Activated T-helper 1 cell treated with anti-CD3 and anti-CD28 coated beads, Interleukin-12 subunit alpha, Interleukin-12 subunit beta, Interleukin-2, Interleukin-4 antibody, amounts not matched to agents 30 ng/mL and 10 ng/mL and 1 ng/mL, durations not matched to agents 14 hours and 24 hours and 36 hours (primary cell): Measurements from ENCODE around the gene PDE4D. TPM values are rescaled to one million over a fixed set of nuclear protein-coding genes. Genes with fewer than 3 reads are reported as not detected.

ENCODE experiments used
- DNase-seq: peaks from one replicate; pipeline ENCODE4 v3.0.0; 2021; ENCODE audit warnings: low spot score
- H3K27ac Mint-ChIP-seq: one replicate; pipeline ENCODE4 v1.8.0; 2021; ENCODE audit warnings: mild to moderate bottlenecking, mixed read lengths
- H3K27me3 Mint-ChIP-seq: one replicate; pipeline ENCODE4 v1.8.0; 2022; ENCODE audit warnings: mild to moderate bottlenecking, moderate library complexity, mixed read lengths; ENCODE audit not compliant: insufficient read depth
- H3K36me3 Mint-ChIP-seq: one replicate; pipeline ENCODE4 v1.8.0; 2021; ENCODE audit warnings: low read depth, mixed read lengths
- H3K4me1 Mint-ChIP-seq: one replicate; pipeline ENCODE4 v1.8.0; 2021; ENCODE audit warnings: low read depth, mixed read lengths
- H3K4me3 Mint-ChIP-seq: one replicate; pipeline ENCODE4 v1.8.0; 2021; ENCODE audit warnings: mild to moderate bottlenecking, moderate library complexity, mixed read lengths
- H3K9me3 Mint-ChIP-seq: one replicate; pipeline ENCODE4 v1.8.0; 2021; ENCODE audit warnings: mixed read lengths
- intact Hi-C: fragments of 100-400 bp; cut with micrococcal nuclease; formaldehyde crosslinking; loops from one replicate; pipeline ENCODE4 v1.15.1; 2024
- total RNA-seq: library from RNA; stranded (reverse); gene quantifications from 2 replicates; pipeline ENCODE4 v1.2.3, GENCODE V29; 2022

The PDE4D gene
- total RNA-seq, 1 donor from 2014 or later: 50.6 TPM

DNA sequence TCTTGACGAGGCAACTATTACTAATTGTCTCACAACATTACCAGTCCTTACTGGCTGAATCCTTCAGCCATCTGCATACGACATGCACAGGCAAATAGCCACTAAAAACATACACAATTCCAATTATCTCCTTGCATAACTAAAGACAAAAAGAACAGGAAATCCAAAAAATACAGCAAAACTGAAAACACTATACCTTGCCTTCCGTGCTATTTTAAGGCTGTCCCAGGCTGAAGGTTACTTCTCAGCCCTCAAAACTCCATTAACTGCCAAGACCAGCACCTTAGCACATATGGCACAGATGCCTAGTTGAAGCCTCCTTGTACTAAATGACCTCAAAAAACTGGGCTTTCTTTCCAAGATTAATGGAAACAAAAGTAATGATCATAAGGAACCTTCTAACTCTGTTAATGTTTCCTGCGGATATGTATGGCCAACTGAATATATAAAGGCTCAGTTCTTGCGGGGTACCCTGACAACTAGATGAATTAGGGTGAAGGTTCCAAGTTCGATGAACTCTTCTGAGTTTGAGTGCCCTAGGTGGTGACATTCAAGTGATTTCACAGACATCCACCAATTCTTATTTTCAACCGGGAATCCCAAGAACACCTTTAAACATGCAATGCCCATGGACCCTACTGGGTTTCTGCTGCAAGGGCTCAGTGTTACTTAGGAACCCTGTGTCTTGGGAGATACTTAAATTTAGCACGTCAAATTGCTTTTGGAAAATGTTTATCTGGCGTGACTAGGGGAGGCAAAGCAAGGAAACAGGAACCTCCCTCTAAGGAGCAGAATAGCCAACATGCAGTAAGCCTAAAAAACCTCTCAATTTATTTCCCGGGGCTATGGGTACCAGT is 855.4 kb downstream of the PDE4D start:
- Mint-ChIP-seq H3K4me1 (peaks cover 61% of the 10 kb centered on the region), H3K27me3 (no peaks in the 10 kb centered on the region), H3K27ac (peak overlapping the region; percentile 99), H3K9me3 (no peaks in the 10 kb centered on the region), H3K36me3 (peaks cover 27% of the 10 kb centered on the region), H3K4me3 (peak overlapping the region; percentile 89)
- intact Hi-C loops: loop anchor here (2.0 to 10.0 kb wide), 3 partner anchors 347 to 1865 kb away; no protein-coding TSS in a partner anchor
- DNase-seq: no peak

DNA sequence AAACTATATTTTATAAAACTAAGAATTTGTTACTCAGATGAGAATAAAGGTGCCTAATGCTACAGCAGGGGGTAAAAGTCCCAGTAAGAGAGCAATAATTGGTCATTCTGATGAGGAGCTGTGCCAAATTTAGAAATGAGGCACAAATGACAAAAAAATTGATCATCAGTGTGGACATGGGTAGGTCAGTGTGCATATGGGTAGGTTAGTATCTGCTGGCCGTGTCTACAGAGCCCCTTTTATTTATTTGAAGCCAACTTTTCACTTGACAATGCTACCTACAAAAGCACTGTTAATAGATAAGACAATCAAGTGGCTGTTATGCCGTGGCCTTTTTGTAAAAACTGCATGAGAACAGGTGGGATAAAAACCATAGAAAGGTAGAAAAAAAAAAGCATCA is 856.1 kb downstream of the PDE4D start:
- intact Hi-C loops: loop anchor here (10.0 kb wide), 2 partner anchors 347 to 557 kb away; no protein-coding TSS in a partner anchor
- Mint-ChIP-seq H3K9me3 (no peaks in the 10 kb centered on the region), H3K36me3 (peaks cover 29% of the 10 kb centered on the region), H3K4me1 (peaks cover 65% of the 10 kb centered on the region), H3K27ac (peak overlapping the region; percentile 99), H3K27me3 (no peaks in the 10 kb centered on the region), H3K4me3 (peak overlapping the region; percentile 89)
- no peak for DNase-seq

DNA sequence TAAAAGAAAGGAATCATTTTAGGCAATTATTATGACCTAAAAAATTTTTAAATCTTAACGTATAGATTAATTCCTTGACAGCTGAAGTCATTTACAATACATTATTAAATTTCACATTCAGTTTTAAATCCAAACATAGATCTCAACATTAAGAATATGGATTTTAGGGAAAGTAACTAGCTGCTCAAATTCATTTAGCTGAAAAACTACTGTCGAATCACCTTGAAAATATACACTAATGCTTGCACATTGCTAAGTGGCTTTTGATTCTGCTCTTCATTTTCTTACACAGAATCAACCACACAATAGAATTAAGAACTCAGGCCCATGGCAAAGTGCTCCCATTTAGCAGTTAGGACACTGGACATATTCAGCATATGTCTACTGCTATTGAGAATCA is 856.5 kb downstream of the PDE4D start:
- DNase-seq: no peak
- Mint-ChIP-seq H3K9me3 (no peaks in the 10 kb centered on the region), H3K4me1 (peaks cover 62% of the 10 kb centered on the region), H3K36me3 (peaks cover 31% of the 10 kb centered on the region), H3K27ac (peak overlapping the region; percentile 99), H3K4me3 (peak overlapping the region; percentile 89), H3K27me3 (no peaks in the 10 kb centered on the region)
- intact Hi-C loops: loop anchor here (10.0 kb wide), 2 partner anchors 348 to 558 kb away; no protein-coding TSS in a partner anchor

DNA sequence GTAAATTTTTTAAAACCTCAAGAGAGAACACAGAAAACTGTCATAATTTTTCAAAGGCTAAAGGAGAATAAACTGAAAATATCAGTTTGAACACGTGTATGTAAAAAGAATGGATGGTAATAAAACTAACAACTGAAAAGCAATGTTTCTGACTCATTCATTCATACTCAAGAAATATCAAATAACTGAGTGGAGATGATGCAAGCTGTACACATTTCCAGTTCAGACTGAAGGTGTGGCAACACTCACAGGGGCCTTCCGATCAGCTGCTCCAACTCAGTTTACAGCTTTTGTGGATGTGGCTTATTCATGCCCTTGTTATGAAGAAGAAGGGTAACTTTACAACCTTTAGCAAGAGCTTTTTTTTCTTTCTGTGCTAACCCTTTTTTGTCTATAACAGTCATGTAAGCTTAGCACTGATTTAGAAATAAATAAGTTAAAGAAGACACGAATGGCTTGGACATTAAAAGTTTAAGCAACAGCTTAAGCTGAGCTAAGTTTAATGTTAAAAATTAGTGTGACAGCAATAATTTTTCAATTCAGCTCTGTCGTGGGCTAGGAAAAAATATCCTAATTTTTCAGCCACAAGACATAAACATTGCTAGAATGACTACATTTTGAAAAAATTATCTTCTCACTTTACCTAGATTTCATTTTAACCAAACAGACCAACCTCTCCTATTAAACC is 857.1 kb downstream of the PDE4D start:
- H3K36me3 Mint-ChIP-seq: peaks cover 34% of the 10 kb centered on the region
- DNase-seq: peak; percentile 41
- peak overlapping the region; percentile 89 for H3K4me3 Mint-ChIP-seq
- no peaks in the 10 kb centered on the region for H3K9me3 Mint-ChIP-seq
- intact Hi-C loops: loop anchor here (1.0 to 10.0 kb wide), 3 partner anchors 16 to 558 kb away; no protein-coding TSS in a partner anchor
- H3K27me3 Mint-ChIP-seq: no peaks in the 10 kb centered on the region
- H3K27ac Mint-ChIP-seq: peak overlapping the region; percentile 99
- H3K4me1 Mint-ChIP-seq: peaks cover 61% of the 10 kb centered on the region

DNA sequence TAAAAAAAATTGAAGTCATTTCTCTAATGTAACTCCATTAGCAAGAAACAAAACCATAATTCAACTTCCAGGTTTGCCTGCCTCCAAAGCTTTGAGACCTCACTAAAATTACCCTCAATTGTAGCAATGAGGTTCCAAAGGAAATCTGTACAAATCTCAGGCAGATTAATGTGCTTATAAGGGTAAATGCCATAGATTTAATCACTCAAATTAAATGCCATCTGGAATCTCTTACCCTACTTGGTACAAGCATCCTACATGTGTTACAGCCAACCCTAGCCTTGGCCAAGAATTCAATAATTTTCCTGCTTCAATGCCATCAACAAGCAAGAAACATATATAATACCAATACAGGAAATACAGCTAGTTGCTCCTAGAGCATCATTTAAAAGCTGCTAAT is 857.8 kb downstream of the PDE4D start:
- H3K9me3 Mint-ChIP-seq: no peaks in the 10 kb centered on the region
- intact Hi-C loops: loop anchor here (1.0 to 10.0 kb wide), 3 partner anchors 15 to 559 kb away; no protein-coding TSS in a partner anchor
- H3K4me1 Mint-ChIP-seq: peaks cover 59% of the 10 kb centered on the region
- H3K36me3 Mint-ChIP-seq: peaks cover 38% of the 10 kb centered on the region
- peak overlapping the region; percentile 99 for H3K27ac Mint-ChIP-seq
- no peak for DNase-seq
- peak overlapping the region; percentile 89 for H3K4me3 Mint-ChIP-seq
- H3K27me3 Mint-ChIP-seq: no peaks in the 10 kb centered on the region

DNA sequence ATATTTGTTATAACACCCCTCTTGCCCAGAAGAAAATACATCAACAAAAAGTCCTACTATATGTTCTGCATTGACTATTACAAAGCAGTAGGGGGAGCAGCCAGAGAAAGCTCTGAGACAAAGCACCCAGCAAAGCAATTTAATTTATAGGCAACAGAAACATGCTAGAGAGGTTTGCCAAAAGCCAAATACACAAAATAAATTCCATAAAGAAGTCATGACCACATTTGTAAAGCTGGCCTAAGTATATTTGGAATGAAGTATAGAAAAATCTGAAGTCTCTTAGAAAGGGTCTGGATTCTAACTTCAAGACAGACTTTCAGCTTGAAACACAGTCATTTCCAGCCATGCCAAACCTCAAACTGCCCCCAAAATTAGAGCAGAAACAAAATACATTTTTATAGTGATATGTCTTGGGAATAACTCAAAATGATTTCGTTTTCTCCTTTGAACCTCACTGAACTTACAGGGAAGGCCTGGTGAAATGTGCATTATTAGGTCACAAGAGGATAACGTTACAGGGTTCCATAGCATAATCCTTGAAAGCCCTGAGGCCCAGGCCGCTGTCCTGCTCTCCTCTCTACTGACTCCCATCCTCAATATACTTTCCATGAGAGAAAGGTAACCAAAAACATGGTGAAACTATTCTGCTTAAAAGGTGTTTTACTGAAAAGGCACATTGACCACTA is 858.9 kb downstream of the PDE4D start:
- H3K27ac Mint-ChIP-seq: peak overlapping the region; percentile 99
- H3K9me3 Mint-ChIP-seq: no peaks in the 10 kb centered on the region
- H3K4me1 Mint-ChIP-seq: peaks cover 63% of the 10 kb centered on the region
- peaks cover 46% of the 10 kb centered on the region for H3K36me3 Mint-ChIP-seq
- no peaks in the 10 kb centered on the region for H3K27me3 Mint-ChIP-seq
- peak overlapping the region; percentile 89 for H3K4me3 Mint-ChIP-seq
- DNase-seq: no peak
- intact Hi-C loops: loop anchor here (1.0 to 10.0 kb wide), 6 partner anchors 8 to 560 kb away; no protein-coding TSS in a partner anchor

DNA sequence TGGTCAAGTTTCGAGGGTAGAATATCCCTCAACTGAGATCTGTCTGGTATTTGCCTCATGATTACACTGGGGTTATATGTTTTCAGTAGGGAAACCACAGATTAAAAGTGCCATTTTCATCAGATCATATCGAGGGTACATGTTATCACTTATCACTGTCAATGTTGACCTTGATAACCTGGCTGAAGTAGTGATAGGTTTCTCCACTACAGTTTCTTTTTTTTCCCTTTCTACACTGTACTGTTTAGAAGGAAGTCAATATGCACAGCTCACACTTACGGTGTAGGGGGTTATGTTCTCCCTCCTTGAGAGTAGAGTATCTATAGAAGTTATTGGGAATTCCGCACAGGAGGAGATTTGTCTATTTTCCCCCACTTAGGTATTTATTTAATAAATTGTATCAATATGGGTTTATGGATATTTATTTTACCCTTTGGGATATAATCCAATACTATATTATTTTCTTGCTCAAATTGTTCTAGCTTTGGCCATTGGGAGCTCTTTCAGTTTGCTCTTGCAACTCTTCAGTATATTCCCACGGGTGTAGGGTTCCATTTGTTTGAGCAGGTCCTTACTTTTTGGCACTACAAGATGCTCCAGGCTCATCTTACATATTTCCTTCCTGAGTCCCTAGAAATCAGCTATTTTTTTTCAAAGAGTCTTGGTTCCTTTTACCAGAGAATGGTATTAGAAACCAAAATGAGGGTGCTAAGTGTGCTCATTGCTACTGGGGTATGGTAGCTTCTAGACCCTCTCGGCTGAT is 866.2 kb downstream of the PDE4D start:
- Mint-ChIP-seq H3K27ac (no peak overlapping the region), H3K4me1 (peaks cover 68% of the 10 kb centered on the region), H3K27me3 (no peaks in the 10 kb centered on the region), H3K36me3 (peaks cover 59% of the 10 kb centered on the region), H3K4me3 (no peak overlapping the region), H3K9me3 (no peaks in the 10 kb centered on the region)
- DNase-seq: no peak
- intact Hi-C loops: loop anchor here (10.0 kb wide), 1 partner anchor 767 kb away; no protein-coding TSS in a partner anchor

DNA sequence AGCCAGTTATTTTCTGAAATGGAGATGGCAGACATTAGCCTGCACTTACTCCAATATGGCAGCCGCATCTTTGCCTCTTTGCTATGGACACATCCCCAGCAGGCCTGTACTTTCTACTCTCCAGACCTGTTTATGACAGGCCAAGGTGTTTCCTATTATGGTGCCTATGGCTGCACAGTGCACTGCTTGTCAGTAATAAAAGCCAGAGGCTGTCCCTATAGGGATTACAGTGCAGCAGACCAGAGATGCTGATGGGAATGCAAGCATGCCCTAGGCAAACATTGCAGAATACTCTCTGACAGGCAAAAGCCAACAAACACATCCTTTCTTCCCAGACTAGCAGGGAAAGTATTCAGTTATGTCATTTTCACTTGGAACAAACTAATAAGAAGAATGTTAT is 867.8 kb downstream of the PDE4D start:
- Mint-ChIP-seq H3K4me3 (no peak overlapping the region), H3K27ac (no peak overlapping the region), H3K4me1 (peaks cover 74% of the 10 kb centered on the region)

DNA sequence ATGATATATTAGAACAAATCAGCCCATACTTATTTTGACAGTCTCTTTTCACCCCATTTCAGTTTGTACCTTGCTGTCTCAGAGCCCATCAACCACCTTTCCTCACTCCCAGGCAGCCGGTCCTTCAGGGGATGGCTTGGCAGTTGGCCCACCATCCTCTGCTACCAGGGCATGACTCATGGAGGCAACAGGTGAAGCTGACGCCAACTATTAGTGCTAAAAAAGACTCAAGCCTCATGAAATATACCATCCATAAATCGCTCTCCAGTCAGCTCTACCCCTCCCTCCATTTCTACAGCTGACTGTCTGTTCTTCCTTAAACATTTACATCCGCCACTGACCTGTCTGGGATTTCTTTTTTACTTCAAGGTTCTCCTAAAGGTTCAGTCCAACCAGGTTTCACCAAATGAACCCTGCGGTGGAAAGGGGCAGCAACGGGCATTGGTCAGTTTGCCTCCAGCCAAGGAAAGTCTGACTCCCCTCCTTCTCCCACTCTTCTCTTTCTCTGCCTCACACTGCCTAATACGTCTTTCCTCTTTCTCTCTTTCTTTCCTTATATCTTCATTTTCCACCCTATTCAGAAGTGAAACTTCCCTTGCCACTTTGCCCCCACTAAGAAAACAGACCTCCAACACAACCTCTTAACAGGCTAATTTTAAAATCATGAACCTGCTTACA is 871.5 kb downstream of the PDE4D start:
- intact Hi-C loops: loop anchor here (10.0 kb wide), 1 partner anchor 773 kb away; no protein-coding TSS in a partner anchor
- Mint-ChIP-seq H3K27ac (peak overlapping the region; percentile 94), H3K9me3 (peaks cover 3% of the 10 kb centered on the region), H3K4me3 (peak overlapping the region; percentile 28), H3K4me1 (peaks cover 80% of the 10 kb centered on the region), H3K36me3 (peaks cover 62% of the 10 kb centered on the region), H3K27me3 (no peaks in the 10 kb centered on the region)
- DNase-seq: no peak

More for the DNA sequence above, 867.8 kb downstream of the PDE4D start:
- Mint-ChIP-seq H3K36me3 (peaks cover 61% of the 10 kb centered on the region), H3K27me3 (no peaks in the 10 kb centered on the region), H3K9me3 (no peaks in the 10 kb centered on the region)
- no peak for DNase-seq
- intact Hi-C loops: loop anchor here (1.0 to 10.0 kb wide), 2 partner anchors 9 to 769 kb away; no protein-coding TSS in a partner anchor

DNA sequence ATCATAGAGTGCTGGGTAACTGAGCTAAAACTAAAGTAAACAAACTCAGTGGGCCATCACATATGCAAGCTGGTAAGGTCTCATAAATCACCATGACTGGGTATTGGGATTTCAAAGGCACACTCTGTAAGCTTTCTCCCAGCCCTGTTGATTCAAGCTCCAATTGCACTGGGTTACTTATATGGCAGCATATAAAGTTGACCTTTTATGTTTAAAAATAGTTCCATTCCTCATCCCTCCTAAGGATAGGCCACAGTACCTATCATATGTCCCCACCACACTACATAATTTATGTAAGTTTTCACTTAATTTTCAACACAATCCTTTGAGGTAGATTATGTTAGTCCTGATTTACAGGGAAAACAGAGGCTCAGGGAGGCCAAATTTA is 872.2 kb downstream of the PDE4D start:
- H3K27ac Mint-ChIP-seq: peak overlapping the region; percentile 94
- peaks cover 65% of the 10 kb centered on the region for H3K36me3 Mint-ChIP-seq
- H3K27me3 Mint-ChIP-seq: no peaks in the 10 kb centered on the region
- H3K4me3 Mint-ChIP-seq: no peak overlapping the region
- intact Hi-C loops: loop anchor here (10.0 kb wide), 1 partner anchor 774 kb away; no protein-coding TSS in a partner anchor
- peaks cover 80% of the 10 kb centered on the region for H3K4me1 Mint-ChIP-seq
- peaks cover 10% of the 10 kb centered on the region for H3K9me3 Mint-ChIP-seq
- DNase-seq: no peak

DNA sequence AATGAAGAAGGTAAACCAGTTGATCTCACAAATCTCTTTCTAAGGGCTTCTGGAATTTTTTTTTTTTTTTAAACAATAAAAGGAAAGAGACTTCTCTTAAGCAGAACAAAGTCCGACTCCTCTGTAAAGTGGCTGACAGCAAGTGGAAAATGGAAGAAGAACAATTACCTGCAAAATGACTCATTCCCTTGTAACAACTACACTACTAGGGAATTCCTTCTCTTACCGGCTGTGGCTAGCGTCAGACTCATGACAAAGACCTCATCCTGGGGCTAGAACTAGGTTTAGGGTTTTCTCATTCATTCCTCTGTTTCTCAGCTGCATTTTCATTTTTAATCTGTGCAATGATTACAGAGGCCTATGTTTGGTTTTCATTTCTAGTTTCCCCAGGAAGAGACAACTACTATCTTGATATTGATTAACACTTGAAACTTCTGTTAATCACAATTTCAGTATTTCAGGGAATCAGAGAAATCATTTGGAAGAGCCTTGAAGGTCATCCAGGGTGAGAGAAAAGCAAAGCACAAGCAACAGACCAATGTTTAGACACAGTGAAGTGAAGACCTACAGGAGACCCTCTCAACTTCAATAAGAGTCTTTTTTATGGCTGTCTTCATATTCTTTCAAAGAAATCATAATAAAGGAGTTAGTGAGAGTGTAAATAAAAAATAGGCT is 872.8 kb downstream of the PDE4D start:
- H3K36me3 Mint-ChIP-seq: peaks cover 65% of the 10 kb centered on the region
- no peak for DNase-seq
- H3K9me3 Mint-ChIP-seq: peaks cover 10% of the 10 kb centered on the region
- no peaks in the 10 kb centered on the region for H3K27me3 Mint-ChIP-seq
- H3K4me1 Mint-ChIP-seq: peaks cover 75% of the 10 kb centered on the region
- peak overlapping the region; percentile 94 for H3K27ac Mint-ChIP-seq
- intact Hi-C loops: loop anchor here (1.0 to 10.0 kb wide), 6 partner anchors 11 to 774 kb away; no protein-coding TSS in a partner anchor
- H3K4me3 Mint-ChIP-seq: peak overlapping the region; percentile 15
